Tongue (tissue), 2 donors: ENCODE results near the gene USE1. TPM values are rescaled to one million over a fixed set of nuclear protein-coding genes. Genes with fewer than 3 reads are reported as not detected.

ENCODE experiments used
- DNase-seq: peaks from one replicate; pipeline ENCODE4 v3.0.0-alpha.2; 2015
- total RNA-seq: library from RNA; depleted of rRNA; stranded (reverse); fragments of >200 nt; gene quantifications from one replicate; pipeline ENCODE4 v1.2.3, GENCODE V29; 2014

Gene USE1
- total RNA-seq, 1 donor from 2014 or later = 21.7 TPM

- peak; percentile 42 for DNase-seq
Observed at GRCh38 chr19:17205237-17206140, 9.7 kb upstream of the USE1 start.

GRCh38 chr19:17206736-17207581, 8.2 kb upstream of the USE1 start:
- no peak for DNase-seq

- peak; percentile 17 for DNase-seq
Observed at GRCh38 chr19:17209126-17210036, 5.8 kb upstream of the USE1 start.

- DNase-seq = no peak
Observed at GRCh38 chr19:17210296-17210695, 4.9 kb upstream of the USE1 start.

- no peak for DNase-seq
Observed at GRCh38 chr19:17211547-17212446, 3.4 kb upstream of the USE1 start.

GRCh38 chr19:17213334-17213733, 1.8 kb upstream of the USE1 start:
- DNase-seq = no peak

- DNase-seq = no peak
Observed at GRCh38 chr19:17214508-17215126, 540 bp upstream of the USE1 start.

- no peak for DNase-seq
Observed at GRCh38 chr19:17216058-17216670, 1.0 kb downstream of the USE1 start.

GRCh38 chr19:17219286-17219685, 4.1 kb downstream of the USE1 start:
- no peak for DNase-seq

- DNase-seq = no peak
Observed at GRCh38 chr19:17220207-17220758, 5.1 kb downstream of the USE1 start.

- DNase-seq = no peak
Observed at GRCh38 chr19:17225053-17225452, 9.9 kb downstream of the USE1 start.

GRCh38 chr19:17226002-17226933, 11.1 kb downstream of the USE1 start, which contains the start of gene OCEL1:
TSS of gene OCEL1 (plus strand) at chr19:17226226. CDS start at chr19:17226248, 22 bp downstream.
- peak; percentile 99 for DNase-seq

- DNase-seq = no peak
Observed at GRCh38 chr19:17227798-17228367, 12.7 kb downstream of the USE1 start.

- no peak for DNase-seq
Observed at GRCh38 chr19:17229890-17230289, 14.7 kb downstream of the USE1 start.

GRCh38 chr19:17232258-17232657, 17.1 kb downstream of the USE1 start:
- DNase-seq = no peak

GRCh38 chr19:17234911-17235299, 19.7 kb downstream of the USE1 start:
- no peak for DNase-seq

GRCh38 chr19:17235300-17235970, 20.3 kb downstream of the USE1 start:
- peak; percentile 86 for DNase-seq
